Ammon's horn (tissue), 1 donor: ENCODE results near the gene MACC1.

ENCODE experiments used
- DNase-seq: peaks from one replicate; pipeline ENCODE4 v3.0.0-alpha.2; 2016; ENCODE audit warnings: low spot score

The MACC1 gene

DNA sequence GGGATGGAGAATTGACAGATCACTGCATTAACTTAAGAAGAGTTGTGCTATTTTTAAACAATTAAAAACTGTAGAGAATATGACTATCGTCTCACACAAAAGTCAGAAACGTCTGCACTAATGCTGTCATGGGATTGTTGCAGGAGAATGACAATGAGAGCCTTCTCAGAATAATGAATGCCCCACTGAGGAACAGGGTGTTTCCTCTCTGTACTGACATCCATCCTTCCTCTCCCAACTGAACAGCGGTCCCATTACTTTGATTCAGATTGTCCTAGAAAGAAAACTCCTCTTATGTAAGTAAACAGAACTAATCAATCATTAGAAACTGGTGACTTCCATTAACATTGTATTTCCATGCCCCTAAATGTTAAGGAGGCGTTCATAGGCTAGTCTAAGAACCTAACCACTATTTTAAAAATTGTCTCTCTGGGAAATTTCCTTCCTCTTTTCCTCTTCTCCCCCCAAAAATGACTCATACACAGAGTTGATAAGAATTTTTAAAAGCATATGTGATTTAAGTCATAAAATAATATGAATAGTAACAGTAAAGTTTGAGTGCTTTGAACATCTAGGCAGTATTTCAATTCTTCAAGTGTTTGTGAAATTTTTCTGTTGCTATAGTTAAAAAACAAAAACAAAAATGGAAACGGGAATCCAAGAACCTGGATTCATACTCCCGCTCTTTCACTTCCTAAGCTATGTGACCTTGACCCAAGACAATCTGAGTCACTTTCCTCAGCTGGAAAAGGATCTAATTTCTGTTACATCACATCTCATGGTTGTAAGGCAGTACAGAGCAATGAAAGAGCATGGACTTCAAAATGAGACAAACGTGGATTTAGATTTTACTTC is 12.7 kb upstream of the MACC1 start:
- DNase-seq: no peak

DNA sequence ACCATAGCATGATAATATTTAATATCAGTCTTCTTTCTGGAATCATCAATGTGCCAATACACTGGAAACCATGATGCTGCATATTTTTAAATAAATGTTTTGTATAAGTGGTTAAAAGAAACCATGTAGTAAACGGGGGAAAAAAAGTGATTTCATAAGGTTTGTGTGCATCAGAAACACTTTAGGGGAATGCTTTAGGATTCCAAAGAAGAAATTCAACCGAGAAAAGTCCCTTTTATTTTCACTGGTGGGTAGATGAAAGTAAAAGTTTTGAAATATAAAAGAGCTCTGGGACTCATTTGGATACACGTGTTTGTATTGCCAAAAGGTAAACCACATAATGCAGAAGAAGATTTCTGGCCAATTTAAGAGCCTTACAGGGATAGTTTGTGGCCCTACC is 11.9 kb upstream of the MACC1 start:
- DNase-seq: no peak

DNA sequence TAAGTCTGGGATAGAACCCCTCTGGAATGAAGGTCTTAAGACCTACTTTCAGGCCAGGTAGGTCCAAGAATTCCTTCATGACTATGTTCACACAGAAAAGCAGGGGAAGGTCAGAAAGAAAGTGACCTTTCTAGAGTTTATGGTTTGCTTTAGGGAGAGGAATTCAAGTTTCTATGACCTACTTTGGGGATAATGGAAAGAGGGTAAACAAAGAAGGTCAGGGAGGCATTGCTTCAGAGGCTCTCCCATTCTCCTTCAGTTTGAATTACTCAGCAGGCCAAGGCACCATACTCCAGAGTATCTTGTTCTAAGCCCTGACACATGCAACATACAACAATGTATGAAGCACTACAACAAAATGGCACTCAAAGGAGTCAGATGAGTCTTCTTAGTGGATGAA is 11.5 kb upstream of the MACC1 start:
- DNase-seq: no peak

DNA sequence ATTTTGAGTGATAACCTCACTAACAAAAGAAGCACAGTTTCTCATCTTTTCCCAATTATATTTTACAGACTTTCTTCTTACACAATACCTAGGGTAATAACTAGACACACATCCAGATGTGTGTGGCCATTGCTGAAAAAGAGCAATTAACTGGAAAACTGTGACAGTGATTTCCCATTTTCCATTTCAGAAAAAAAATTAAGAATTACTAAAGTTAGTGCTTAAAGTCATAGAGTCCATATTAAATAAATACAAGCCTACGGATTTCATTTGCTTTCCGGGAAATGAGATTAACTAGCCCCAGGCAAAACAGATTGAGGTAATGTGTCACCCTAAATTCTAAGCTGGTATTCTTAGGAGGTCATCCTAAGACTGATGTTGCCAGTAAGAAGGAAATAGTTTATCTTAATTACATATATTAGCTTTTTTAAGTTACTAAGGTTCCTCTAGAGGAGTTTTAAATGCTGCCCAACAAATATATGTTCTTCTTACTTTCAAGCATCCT is 10.2 kb upstream of the MACC1 start:
- DNase-seq: no peak

DNA sequence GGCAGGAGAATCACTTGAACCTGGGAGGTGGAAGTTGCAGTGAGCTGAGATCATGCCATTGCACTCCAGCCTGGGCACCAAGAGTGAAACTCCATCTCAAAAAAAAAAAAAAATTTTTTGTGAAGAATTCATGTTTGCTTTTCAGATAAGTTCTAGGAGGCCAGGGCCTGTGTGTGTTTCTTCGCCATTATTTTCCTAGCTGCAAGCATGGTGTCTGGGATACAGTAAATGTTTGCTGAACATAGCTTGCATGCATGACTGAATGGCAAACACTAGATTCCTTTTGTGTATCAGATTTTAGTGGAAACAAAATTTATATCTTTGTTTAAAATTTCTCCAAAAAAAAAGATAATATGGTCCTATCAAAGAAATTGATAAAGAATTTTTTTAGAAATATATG is 9.7 kb upstream of the MACC1 start:
- no peak for DNase-seq

DNA sequence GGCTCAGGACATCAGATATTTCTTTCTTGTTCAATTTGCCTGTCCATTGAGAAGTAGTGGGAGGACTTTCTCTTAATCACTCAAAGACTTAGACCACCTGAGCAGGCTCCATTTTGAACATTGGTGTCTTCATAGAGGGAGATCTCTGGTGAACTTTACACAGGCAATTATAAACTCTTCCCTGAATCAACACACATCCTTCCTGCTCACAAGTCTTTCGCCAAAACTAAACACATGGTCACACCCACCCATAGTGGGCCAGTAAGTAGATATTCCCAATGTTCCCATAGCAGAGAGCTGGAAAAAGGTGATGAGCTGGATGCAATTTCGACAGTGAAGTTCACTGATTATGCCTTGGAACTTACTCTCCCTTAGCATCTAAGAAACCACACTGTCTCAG is 8.2 kb upstream of the MACC1 start:
- DNase-seq: no peak

DNA sequence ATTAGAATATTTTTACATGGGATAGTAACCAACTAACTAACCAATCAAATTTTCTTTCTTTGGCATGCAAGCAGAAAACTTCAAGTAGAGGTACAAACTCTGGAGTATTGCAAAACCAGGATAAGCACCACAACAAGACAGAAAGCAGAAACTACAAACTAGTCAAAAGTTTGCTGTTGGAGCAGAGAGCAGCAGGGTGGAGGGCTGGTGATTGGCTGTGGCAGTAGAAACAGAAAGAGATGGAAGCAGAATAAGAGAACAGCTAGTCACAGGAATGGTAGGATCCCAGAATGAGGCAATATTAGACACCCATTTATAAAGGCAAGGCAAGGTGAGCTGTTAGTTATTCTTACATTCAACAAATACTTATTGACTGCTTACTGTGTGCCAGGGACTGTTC is 6.8 kb upstream of the MACC1 start:
- DNase-seq: no peak

DNA sequence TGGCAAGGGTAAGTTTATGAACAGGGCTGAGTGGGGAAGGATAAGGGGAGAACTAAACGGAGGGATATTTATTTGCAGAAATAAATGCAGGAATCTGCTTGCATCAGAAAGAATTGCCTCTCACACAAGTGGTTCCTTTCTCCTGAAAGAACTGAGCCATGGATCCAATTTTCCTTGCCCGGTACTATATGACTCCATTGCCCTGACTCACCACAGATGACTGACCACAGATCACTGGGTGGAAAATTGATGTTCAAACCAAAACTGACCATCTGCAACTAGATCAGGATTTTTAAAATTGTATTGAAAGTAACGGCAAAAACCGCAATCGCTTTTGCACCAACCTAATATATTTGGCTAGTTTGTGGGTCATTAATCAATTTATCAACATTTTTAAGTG is 6.2 kb upstream of the MACC1 start:
- DNase-seq: no peak

DNA sequence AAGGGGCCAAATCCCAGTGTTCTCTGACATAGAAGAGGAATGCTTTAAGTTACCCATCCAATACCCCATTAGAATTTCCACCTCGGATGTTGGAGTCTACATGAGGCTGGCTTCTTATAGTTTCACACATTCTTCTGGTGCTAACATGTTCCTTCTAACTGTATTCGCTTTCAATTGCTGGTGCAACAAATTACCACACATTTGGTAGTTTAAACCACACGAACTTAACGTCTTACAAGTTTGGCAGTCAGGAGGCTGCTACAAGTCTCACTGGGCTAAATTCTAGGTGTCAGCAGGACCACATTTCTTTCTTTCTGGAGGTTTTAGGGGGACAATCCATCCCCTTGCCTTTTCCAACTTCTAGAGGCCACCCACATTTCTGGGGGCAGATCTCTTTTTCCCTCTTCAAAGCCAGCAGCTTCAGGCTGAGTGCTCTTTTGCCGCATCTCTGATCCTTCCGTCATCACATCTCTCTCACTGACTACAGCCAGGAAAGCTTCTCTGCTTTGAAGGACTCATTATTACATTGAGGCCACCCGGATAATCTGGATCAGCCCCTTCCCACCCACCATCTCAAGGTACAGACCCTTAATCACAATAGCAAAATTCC is 5.1 kb upstream of the MACC1 start:
- DNase-seq: no peak

DNA sequence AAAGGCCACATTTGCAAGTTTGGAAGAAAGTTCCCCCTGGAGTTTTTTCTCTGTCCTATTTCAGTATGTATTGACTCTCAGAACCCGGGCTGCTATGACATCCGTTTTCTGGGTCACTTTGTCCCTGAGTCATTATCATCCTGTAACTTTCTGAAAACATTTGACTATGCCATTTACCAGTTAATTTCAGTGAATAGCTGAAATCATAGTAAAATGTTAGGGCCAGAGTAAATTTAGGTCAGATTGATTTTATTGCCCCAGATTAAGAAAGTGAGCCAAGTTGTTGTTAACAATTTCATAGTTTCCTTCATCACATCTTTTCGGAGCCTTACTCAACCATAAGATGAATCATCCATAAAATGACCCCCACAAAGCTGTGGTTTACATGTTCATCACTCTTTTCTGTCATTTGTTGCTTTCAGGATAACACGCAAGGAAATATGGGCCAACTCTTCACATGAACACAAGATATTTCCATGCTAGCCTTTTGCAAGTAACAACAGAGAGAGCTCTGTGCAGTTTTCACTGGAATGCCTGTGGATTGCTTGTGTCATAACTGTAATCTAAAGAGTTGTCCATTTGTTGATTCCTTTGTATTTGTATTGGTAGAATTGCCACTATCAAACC is 3.9 kb upstream of the MACC1 start:
- no peak for DNase-seq

DNA sequence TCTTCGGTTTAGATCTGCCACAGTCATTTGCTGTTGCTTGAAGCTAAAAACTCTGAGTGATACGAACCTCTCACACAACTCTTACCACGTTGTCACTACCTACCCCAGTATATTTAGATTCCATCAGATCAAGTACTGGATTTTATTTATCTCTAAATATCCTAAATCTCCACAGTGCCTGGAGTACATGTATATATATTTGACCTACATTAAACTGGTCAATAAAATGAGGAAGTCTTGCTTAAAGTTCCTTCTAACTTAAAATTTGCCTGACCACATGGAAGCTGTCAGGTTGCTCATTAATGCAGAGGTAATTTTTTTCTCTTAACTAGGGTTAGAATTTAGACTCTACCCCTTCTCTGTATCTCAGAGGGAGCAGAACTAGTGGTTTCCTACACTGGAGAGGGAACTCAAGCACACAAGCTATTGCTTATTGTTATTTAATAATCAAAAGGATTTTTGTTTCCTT is 3.1 kb upstream of the MACC1 start:
- no peak for DNase-seq

DNA sequence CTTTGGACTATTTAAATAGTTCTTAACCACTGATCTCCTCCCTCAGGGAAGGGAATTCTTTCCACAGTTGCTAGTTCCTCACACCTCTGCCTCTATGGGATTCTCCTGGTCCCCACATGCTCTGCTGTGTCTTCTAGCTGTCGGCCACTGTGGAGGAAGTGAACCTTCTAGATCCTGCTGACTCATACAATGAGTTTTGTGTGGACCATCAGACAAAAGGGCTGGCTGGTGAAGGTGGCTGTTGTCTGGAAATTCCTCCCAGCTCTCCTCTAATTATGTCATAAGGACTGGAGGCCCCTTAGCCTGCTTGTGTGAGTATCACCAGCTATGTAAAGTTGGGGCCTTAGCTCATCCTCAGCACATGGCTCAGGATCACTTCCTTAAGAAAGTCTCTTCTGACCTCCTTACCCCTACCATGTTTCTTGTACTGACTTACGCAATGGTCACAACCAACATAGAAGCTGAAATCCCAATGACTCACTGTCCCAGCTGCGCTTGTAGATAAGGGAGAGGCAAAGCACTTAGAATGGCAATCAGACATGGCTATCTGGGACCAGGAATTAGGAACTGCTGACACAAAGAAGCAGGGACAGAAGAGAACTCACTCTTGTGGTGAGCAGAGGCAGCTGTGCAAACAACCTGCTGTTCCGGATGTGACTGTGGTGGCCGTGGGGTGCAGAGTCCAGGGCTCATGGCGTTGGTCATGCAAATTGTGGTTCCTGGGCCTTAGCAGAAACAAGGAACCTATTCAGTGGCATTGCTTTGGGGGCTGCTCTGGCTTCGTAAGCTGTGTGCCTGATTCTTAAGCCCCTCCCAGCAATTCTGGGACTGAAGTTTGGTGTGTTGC is 2.5 kb upstream of the MACC1 start:
- DNase-seq: peak; percentile 83

DNA sequence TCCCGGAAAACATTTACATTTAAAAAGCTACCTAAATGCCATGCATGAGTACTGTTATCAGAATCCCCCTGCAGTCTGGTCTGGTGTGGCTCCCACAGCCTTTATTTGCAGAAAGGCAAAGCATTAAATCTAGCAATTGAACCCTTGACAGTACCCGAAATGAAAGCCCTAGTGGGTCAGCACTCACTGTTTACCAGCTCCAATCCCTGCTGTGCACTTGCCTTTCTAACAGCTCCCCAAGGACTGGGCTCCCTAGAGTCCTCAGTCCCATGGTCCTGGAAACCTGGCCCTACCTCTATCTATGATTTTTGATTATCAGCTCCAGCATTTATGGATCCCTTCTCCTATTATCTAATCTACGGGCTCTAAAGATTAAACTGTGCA is 1.9 kb upstream of the MACC1 start:
- DNase-seq: no peak

DNA sequence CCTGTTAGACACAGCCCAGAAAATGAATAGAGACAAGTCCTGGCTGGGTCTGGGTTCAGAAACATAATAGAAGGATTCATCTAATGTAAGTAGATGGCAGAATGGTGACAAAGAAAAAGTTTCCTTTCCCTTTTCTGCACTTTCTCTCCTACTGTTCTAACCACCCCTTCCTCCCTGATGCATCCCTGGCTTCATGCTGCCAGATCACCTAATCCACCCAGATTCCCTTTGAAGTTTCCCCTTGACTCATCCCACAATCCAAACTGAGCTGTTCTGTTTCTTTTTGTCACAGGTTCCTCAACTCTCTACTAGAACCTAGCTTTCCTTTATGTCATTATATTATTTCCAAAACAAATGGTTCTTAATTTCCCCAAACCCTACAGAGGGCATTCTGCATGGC is 1.1 kb upstream of the MACC1 start:
- DNase-seq: no peak

DNA sequence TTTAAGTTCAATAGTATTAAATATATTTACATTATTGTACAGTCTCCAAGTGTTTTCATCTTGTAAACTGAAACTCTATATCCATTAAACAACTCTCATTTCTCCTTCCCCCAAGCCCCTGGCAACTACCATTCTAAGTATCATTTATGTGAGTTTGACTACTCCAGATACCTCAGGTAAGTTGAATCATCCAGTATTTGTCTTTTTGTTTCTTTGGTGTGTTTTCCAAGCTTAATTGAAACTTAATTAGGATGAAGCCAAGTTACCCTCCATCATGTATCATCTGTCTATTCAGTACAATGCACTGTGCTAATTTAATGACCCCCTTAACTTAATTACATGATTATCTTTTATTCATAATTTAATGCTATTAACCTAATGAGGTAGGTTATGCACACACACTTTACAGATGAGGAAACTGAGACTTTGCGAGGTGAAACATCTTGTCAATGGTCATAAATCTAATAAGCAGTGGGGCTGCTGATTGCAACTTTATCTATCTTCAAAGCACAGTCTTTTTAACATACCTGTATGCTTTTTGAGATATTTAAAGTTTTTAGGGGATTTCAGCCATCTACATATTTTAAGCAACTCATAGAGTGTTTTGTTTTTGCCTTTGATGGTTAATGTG is 663 bp downstream of the MACC1 start:
- no peak for DNase-seq

DNA sequence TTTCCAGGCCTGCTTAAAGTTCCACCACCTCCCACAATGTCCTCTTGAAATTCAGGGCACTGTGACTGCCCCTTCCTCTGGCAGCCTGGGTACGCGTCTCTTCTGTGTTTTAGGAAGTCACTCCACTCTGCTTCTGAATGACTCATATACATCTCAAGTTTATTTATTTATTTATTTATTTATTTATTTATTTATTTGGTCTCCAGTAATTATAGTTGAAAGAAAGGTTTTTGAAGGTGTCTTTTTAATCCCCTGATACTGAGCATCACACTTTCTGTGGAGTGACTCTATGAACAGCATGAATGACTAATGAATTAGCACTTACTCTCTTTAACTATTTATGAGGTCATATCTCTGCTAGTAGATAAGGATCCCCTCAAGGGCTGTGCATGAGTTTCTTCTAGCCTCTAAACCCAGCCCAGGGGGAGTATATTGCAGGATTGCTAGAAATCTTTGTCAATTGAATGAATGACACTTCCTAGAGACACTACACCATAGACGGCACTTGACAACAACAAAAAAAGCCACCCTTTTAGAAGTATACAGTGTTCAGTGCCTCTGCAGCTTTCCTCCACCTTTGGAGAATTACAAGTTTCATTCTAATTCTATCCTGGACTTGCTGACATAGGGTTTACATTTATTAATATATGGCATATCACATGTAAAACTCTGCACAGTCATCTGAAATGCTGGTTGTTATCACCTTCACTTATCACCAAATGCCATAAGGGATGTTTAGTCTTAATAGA is 2.1 kb downstream of the MACC1 start:
- no peak for DNase-seq

DNA sequence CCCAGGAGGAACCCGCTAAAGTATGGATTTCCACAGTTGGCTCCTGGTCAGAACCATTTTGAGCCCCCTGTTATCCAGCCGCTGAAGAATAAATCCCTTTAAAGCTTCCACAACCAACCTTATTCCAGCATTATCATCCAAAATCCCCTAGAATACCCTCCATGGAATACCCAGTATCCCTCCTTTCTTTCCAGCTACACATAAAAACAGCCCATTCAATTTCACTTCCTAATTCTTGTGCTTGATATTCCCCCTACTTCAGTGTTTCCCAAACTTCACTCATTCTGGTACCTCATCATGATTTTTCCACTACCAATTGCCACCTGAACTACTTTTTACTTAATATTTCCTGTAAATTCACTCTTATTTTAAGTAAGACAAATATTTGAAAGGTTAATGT is 3.1 kb downstream of the MACC1 start:
- no peak for DNase-seq

DNA sequence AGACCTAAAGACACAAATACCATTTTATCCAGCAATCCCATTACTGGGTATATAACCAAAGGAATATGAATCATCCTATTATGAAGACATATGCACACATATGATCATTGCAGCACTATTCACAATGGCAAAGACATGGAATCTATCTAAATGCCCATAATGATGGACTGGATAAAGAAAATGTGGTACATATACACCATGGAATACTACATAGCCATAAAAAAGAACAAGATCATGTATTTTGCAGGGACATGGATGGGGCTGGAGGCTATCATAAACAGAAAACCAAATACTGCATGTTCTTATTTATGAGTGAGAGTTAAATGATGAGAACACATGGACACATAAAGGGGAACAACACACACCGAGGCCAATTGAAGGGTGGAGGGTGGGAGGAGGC is 3.8 kb downstream of the MACC1 start:
- no peak for DNase-seq

DNA sequence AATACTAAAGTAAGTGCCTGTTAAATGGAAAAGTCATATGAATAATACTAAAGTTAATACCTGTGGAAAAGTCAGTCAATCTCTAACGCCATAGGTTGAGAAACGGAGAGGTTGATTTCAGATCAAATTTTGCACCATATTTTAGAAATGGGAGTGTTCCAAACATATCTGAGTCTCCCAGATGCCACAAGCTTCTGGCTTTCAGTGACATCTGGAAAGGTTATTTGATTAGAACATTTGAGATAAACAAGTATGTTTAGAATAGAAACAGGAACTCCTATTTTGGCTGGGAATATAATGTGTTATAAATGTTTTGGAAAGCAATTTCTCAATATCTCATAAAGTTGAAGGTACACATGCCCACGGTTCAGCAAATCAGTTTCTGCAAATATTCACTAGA is 5.8 kb downstream of the MACC1 start:
- no peak for DNase-seq

DNA sequence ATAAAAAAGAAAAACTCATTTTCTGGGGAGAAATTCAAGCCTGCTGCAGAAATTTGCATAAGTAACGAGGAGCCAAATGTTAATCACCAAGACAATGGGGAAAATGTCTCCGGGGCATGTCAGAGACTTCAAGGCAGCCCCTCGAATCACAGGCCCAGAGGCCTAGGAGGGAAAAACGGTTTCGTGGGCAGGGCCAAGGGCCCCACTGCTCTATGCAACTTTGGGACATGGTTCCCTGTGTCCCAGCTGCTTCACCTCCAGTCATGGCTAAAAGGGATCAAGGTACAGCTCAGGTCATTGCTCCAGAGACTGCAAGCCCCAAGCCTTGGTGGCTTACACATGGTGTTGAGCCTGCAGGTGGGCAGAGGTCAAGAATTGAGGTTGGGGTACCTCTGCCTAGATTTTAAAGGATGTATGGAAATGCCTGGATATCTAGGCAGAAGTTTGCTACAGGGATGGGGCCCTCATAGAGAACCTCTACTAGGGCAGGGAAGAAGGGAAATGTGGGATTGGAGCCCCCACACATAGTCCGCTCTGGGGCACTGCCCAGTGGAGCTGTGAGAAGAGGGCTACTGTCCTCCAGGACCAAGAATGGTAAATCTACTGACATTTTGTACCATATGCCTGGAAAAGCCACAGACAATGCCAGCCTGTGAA is 8.4 kb downstream of the MACC1 start:
- no peak for DNase-seq
